WI38 (cell line): ENCODE measurements around the gene MBOAT1.
"Not testable (repeated sequence)": the region's sequence is repeated elsewhere in the genome, so short reads cannot be mapped to it uniquely, and the experiment has no call there.

Source experiments
- H3K4me3 ChIP-seq: 2 replicates; pipeline ENCODE4 v1.5.1; 2011; ENCODE audit warnings: low read depth, mild to moderate bottlenecking, control low read depth, low read length
- TF ChIP-seq, protein P1 (sequence below): IDR thresholded peaks from 2 replicates; pipeline ENCODE4 v1.5.1; 2012; ENCODE audit warnings: low read depth, mild to moderate bottlenecking, control low read depth, low read length

MBOAT1 gene

GRCh38 chr6:20158676-20159075, 53.6 kb downstream of the MBOAT1 start:
- H3K4me3 ChIP-seq, result no peak overlapping the region
- TF ChIP-seq, protein P1, sequence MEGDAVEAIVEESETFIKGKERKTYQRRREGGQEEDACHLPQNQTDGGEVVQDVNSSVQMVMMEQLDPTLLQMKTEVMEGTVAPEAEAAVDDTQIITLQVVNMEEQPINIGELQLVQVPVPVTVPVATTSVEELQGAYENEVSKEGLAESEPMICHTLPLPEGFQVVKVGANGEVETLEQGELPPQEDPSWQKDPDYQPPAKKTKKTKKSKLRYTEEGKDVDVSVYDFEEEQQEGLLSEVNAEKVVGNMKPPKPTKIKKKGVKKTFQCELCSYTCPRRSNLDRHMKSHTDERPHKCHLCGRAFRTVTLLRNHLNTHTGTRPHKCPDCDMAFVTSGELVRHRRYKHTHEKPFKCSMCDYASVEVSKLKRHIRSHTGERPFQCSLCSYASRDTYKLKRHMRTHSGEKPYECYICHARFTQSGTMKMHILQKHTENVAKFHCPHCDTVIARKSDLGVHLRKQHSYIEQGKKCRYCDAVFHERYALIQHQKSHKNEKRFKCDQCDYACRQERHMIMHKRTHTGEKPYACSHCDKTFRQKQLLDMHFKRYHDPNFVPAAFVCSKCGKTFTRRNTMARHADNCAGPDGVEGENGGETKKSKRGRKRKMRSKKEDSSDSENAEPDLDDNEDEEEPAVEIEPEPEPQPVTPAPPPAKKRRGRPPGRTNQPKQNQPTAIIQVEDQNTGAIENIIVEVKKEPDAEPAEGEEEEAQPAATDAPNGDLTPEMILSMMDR, result no peak

- no peak overlapping the region for H3K4me3 ChIP-seq
- TF ChIP-seq, protein P1, result no peak
These were observed 55.4 kb downstream of the MBOAT1 start for GRCh38 chr6:20156824-20157223.

- no peak overlapping the region for H3K4me3 ChIP-seq
- TF ChIP-seq, protein P1, result no peak
These were observed 57.5 kb downstream of the MBOAT1 start for GRCh38 chr6:20154753-20155152.

DNA sequence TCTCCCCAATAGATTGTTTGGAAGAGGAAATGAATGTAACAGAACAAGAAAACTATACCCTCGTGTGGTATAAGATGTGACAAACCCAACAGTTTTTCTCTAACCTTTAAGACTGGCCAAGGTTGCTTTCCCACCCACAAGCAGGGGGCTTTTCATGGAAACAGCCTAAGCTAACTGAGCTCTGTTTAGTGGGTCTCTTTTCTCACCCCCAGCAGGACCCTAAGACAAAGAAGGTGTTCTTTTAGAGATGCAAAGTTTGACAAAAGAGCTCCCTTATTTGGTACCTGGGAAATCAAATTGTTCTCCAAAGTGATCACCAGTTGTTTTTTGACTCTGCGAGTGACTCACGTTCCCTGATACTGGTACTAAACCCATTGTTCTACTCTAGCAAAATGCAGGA, 59.1 kb downstream of the MBOAT1 start:
- no peak overlapping the region for H3K4me3 ChIP-seq
- TF ChIP-seq, protein P1, result no peak

- no peak overlapping the region for H3K4me3 ChIP-seq
- TF ChIP-seq, protein P1, result no peak
These were observed 63.8 kb downstream of the MBOAT1 start for GRCh38 chr6:20148433-20148832.

GRCh38 chr6:20147469-20147868, 64.8 kb downstream of the MBOAT1 start:
- TF ChIP-seq, protein P1, result no peak
- H3K4me3 ChIP-seq, result no peak overlapping the region

GRCh38 chr6:20146831-20147230, 65.4 kb downstream of the MBOAT1 start:
- not testable (repeated sequence) for H3K4me3 ChIP-seq

DNA sequence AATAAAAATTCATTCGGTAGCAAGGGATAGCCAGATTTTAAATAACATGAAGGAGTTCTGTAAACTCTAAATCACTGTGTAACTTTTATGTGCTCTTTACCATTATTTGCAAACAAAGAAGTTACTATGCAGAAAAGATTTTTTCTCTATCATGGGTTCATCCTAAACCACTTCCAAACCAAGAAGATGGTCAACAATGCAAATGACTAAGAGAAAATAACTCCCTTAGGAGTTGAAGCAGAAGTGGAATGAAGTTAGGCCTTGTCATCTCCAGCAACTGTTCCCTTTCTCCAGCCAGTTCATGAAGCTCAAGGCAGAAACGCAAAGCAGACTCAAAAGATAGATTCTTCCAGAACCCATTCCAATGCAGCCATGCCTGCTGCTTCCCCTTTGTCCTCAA, 66.0 kb downstream of the MBOAT1 start:
- no peak overlapping the region for H3K4me3 ChIP-seq
- TF ChIP-seq, protein P1, result no peak
